HEK293 (cell line): Measurements from ENCODE around the gene LIX1L.

Experiments
- CTCF ChIA-PET: fragments of 350-600 bp; formaldehyde crosslinking; extraction: SDS; loops from one replicate; lab custom pipeline; 2021; ENCODE audit warnings: antibody characterized with exemption; lab: Yijun Ruan, JAX
- POLR2A ChIA-PET: fragments of 300-600 bp; formaldehyde crosslinking; extraction: SDS; loops from one replicate; lab custom pipeline; 2020; ENCODE audit warnings: antibody characterized with exemption, inconsistent platforms; lab: Yijun Ruan, JAX
- H3K27ac ChIP-seq: fragments of 200-500 bp; sonication (Bioruptor generic); 2 replicates; pipeline ENCODE4 v1.5.1; 2014; ENCODE audit warnings: low read depth, low read length, control low read depth, inconsistent platforms; ENCODE audit errors: extremely low read depth
- H3K36me3 ChIP-seq, 2 experiments: fragments of 200-500 bp in 1 of 2; sonication (Bioruptor generic) in 1 of 2; 1 replicate in 1 of 2; 2 replicates in 1 of 2; pipeline ENCODE4 v1.5.1; 2014 to 2017; ENCODE audit warnings: inconsistent platforms in 2 of 2, low read length in 2 of 2; ENCODE audit not compliant: control insufficient read depth in 2 of 2, insufficient read depth in 1 of 2
- H3K4me1 ChIP-seq: fragments of 200-500 bp; sonication (Bioruptor generic); 2 replicates; pipeline ENCODE4 v1.5.1; 2014; ENCODE audit warnings: mild to moderate bottlenecking, low read length, inconsistent platforms; ENCODE audit not compliant: control insufficient read depth, insufficient read depth
- H3K4me3 ChIP-seq: 2 replicates; pipeline ENCODE4 v1.5.1; 2011; ENCODE audit warnings: low read depth, mild to moderate bottlenecking, control low read depth, low read length, moderate library complexity
- H3K9me3 ChIP-seq: fragments of 200-500 bp; sonication (Bioruptor generic); 2 replicates; pipeline ENCODE4 v1.5.1; 2014; ENCODE audit warnings: low read depth, low read length, inconsistent platforms; ENCODE audit not compliant: control insufficient read depth, insufficient read depth
- IKZF3 ChIP-seq: fragments of 450-650 bp; IDR thresholded peaks from 2 replicates; pipeline ENCODE4 v1.5.0; 2018; ENCODE audit warnings: missing biosample characterization, mild to moderate bottlenecking, missing genetic modification characterization, moderate library complexity
- KLF16 ChIP-seq: fragments of 450-650 bp; formaldehyde crosslinking; IDR thresholded peaks from 2 replicates; pipeline ENCODE4 v1.5.1; 2017; ENCODE audit warnings: missing biosample characterization, missing genetic modification characterization
- PRDM1 ChIP-seq: fragments of 450-650 bp; formaldehyde crosslinking; IDR thresholded peaks from 2 replicates; pipeline ENCODE4; 2016; ENCODE audit warnings: missing biosample characterization, missing genetic modification characterization
- ZNF433 ChIP-seq: fragments of 450-650 bp; formaldehyde crosslinking; IDR thresholded peaks from 2 replicates; pipeline ENCODE4 v1.5.1; 2016; ENCODE audit warnings: missing biosample characterization, missing genetic modification characterization, low read depth
- ZNF555 ChIP-seq: fragments of 450-650 bp; formaldehyde crosslinking; conservative IDR thresholded peaks from 2 replicates; pipeline ENCODE4 v1.5.1; 2017; ENCODE audit warnings: missing biosample characterization, mild to moderate bottlenecking, missing genetic modification characterization, inconsistent platforms
- ZNF843 ChIP-seq: fragments of 450-650 bp; formaldehyde crosslinking; IDR thresholded peaks from 2 replicates; pipeline ENCODE4 v1.5.1; 2016; ENCODE audit warnings: missing biosample characterization, missing genetic modification characterization
- TF ChIP-seq, protein P1 (sequence below): fragments of 450-650 bp; formaldehyde crosslinking; IDR thresholded peaks from 2 replicates; pipeline ENCODE4 v1.5.1; 2017; ENCODE audit warnings: missing biosample characterization, missing genetic modification characterization
- TF ChIP-seq, protein P2 (sequence below): fragments of 450-650 bp; formaldehyde crosslinking; IDR thresholded peaks from 2 replicates; pipeline ENCODE4 v1.5.1; 2016; ENCODE audit warnings: missing biosample characterization, missing genetic modification characterization
- TF ChIP-seq, protein P3 (sequence below): fragments of 450-650 bp; formaldehyde crosslinking; IDR thresholded peaks from 2 replicates; pipeline ENCODE4 v1.5.1; 2016; ENCODE audit warnings: missing biosample characterization, missing genetic modification characterization, low read depth
- TF ChIP-seq, protein P4 (sequence below): fragments of 450-650 bp; formaldehyde crosslinking; IDR thresholded peaks from 2 replicates; pipeline ENCODE4 v1.5.1; 2016; ENCODE audit warnings: missing biosample characterization, missing genetic modification characterization
- TF ChIP-seq, protein P5 (sequence below): fragments of 450-650 bp; formaldehyde crosslinking; IDR thresholded peaks from 2 replicates; pipeline ENCODE4 v1.5.1; 2016; ENCODE audit warnings: missing biosample characterization, missing genetic modification characterization

LIX1L gene

DNA sequence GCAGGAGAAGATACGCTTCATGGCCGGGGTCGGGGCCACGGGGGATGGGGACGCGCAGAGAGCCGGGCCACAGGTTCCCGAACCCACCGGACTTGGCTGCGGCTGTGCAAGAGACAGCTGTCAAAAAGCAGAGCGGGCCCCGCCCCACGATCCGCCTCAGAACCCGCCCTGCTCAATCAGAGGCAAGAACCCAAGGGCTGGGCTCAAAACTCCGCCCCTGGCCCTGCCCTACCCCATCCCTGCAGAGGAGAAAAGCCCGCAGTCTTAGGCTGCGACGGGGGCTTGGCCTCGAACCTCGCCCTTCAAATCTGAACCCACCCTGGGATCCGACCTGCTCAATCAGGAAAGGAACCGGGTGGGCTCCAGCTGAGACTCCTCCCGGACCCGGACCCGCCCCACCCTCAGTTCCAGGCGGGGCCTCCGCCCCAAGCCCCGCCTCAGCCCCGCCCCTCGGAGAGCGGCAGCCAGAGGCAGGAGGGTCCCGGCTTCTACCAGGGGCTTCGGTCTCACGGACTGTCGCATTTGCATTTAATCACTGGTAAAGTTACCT, 72.0 kb downstream of the LIX1L start, which contains the start of gene ANKRD35 (continued):
- TF ChIP-seq, protein P1, sequence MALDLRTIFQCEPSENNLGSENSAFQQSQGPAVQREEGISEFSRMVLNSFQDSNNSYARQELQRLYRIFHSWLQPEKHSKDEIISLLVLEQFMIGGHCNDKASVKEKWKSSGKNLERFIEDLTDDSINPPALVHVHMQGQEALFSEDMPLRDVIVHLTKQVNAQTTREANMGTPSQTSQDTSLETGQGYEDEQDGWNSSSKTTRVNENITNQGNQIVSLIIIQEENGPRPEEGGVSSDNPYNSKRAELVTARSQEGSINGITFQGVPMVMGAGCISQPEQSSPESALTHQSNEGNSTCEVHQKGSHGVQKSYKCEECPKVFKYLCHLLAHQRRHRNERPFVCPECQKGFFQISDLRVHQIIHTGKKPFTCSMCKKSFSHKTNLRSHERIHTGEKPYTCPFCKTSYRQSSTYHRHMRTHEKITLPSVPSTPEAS (tag by site-specific recombination): no peak
- TF ChIP-seq, protein P2, sequence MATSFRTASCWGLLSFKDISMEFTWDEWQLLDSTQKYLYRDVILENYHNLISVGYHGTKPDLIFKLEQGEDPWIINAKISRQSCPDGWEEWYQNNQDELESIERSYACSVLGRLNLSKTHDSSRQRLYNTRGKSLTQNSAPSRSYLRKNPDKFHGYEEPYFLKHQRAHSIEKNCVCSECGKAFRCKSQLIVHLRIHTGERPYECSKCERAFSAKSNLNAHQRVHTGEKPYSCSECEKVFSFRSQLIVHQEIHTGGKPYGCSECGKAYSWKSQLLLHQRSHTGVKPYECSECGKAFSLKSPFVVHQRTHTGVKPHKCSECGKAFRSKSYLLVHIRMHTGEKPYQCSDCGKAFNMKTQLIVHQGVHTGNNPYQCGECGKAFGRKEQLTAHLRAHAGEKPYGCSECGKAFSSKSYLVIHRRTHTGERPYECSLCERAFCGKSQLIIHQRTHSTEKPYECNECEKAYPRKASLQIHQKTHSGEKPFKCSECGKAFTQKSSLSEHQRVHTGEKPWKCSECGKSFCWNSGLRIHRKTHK: no peak
- TF ChIP-seq, protein P3, sequence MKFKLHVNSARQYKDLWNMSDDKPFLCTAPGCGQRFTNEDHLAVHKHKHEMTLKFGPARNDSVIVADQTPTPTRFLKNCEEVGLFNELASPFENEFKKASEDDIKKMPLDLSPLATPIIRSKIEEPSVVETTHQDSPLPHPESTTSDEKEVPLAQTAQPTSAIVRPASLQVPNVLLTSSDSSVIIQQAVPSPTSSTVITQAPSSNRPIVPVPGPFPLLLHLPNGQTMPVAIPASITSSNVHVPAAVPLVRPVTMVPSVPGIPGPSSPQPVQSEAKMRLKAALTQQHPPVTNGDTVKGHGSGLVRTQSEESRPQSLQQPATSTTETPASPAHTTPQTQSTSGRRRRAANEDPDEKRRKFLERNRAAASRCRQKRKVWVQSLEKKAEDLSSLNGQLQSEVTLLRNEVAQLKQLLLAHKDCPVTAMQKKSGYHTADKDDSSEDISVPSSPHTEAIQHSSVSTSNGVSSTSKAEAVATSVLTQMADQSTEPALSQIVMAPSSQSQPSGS (tag by site-specific recombination): no peak
- TF ChIP-seq, protein P4, sequence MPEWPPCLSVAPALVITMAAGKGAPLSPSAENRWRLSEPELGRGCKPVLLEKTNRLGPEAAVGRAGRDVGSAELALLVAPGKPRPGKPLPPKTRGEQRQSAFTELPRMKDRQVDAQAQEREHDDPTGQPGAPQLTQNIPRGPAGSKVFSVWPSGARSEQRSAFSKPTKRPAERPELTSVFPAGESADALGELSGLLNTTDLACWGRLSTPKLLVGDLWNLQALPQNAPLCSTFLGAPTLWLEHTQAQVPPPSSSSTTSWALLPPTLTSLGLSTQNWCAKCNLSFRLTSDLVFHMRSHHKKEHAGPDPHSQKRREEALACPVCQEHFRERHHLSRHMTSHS: no peak
- TF ChIP-seq PRDM1: no peak
- no peak for TF ChIP-seq IKZF3 (tag by site-specific recombination)
- TF ChIP-seq KLF16 (tag by site-specific recombination): no peak; the same call in 1 of the 2 replicates
- TF ChIP-seq ZNF433 (tag by site-specific recombination): no peak
- TF ChIP-seq ZNF843: no peak
- TF ChIP-seq, all 188 proteins: peak for 11

DNA sequence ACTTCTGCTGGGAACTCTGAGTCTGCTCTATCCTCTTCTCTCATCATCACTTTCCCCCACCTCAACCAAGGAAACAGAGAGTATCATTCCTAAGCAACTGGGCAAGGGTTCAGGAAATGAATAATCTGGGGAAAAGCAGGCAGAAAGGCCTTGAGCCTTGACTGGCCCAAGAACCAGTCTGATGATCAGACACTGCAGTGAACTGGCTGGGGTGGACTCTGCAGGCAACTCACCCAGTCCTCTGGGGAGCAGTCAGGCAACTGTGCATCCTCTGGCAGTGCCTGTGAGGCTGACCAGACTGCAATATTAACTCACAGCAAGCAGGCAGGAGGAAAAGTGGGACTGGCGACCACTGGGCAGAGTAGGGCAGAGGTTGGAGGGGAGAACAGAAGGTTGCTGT, 73.1 kb downstream of the LIX1L start:
- Histone ChIP-seq H3K36me3 (no peaks in the 10 kb centered on the region), H3K9me3 (no peaks in the 10 kb centered on the region), H3K4me3 (no peak overlapping the region), H3K27ac (no peak overlapping the region)
- ChIA-PET CTCF (interaction anchor here (0.7 to 2.2 kb wide), 5 partner anchors 25 to 100 kb away, joined by 3 to 9 read pairs (median 5); partner anchors contain the start of genes NUDT17 and PIAS3), POLR2A (interaction anchor here (1.5 kb wide), 1 partner anchor 79 kb away, joined by 3 read pairs; the partner anchor contains the start of genes ANKRD34A and POLR3GL)
- TF ChIP-seq, protein P5, sequence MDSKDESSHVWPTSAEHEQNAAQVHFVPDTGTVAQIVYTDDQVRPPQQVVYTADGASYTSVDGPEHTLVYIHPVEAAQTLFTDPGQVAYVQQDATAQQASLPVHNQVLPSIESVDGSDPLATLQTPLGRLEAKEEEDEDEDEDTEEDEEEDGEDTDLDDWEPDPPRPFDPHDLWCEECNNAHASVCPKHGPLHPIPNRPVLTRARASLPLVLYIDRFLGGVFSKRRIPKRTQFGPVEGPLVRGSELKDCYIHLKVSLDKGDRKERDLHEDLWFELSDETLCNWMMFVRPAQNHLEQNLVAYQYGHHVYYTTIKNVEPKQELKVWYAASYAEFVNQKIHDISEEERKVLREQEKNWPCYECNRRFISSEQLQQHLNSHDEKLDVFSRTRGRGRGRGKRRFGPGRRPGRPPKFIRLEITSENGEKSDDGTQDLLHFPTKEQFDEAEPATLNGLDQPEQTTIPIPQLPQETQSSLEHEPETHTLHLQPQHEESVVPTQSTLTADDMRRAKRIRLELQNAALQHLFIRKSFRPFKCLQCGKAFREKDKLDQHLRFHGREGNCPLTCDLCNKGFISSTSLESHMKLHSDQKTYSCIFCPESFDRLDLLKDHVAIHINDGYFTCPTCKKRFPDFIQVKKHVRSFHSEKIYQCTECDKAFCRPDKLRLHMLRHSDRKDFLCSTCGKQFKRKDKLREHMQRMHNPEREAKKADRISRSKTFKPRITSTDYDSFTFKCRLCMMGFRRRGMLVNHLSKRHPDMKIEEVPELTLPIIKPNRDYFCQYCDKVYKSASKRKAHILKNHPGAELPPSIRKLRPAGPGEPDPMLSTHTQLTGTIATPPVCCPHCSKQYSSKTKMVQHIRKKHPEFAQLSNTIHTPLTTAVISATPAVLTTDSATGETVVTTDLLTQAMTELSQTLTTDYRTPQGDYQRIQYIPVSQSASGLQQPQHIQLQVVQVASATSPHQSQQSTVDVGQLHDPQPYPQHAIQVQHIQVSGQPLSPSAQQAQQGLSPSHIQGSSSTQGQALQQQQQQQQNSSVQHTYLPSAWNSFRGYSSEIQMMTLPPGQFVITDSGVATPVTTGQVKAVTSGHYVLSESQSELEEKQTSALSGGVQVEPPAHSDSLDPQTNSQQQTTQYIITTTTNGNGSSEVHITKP: peak; percentile 26; the same call in 1 of the 2 replicates
- no peak for TF ChIP-seq ZNF555
- TF ChIP-seq, all 188 proteins: peak for 1
- no peaks in the 10 kb centered on the region; the same call in 1 of the 2 replicates for H3K4me1 ChIP-seq
